ENCODE data around the gene NSUN4.

GRCh38 chr1:46362158-46362557 lies 21.6 kb downstream of the NSUN4 start:
- TF ChIP-seq, protein P1, sequence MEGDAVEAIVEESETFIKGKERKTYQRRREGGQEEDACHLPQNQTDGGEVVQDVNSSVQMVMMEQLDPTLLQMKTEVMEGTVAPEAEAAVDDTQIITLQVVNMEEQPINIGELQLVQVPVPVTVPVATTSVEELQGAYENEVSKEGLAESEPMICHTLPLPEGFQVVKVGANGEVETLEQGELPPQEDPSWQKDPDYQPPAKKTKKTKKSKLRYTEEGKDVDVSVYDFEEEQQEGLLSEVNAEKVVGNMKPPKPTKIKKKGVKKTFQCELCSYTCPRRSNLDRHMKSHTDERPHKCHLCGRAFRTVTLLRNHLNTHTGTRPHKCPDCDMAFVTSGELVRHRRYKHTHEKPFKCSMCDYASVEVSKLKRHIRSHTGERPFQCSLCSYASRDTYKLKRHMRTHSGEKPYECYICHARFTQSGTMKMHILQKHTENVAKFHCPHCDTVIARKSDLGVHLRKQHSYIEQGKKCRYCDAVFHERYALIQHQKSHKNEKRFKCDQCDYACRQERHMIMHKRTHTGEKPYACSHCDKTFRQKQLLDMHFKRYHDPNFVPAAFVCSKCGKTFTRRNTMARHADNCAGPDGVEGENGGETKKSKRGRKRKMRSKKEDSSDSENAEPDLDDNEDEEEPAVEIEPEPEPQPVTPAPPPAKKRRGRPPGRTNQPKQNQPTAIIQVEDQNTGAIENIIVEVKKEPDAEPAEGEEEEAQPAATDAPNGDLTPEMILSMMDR (IDR thresholded peaks at IDR 0.05 in 8 of 11, conservative IDR thresholded peaks at IDR 0.05 in 3 of 11), result no peak
- TF ChIP-seq POLR2A (IDR thresholded peaks at IDR 0.05), result no peak

Data from spleen (tissue), 7 donors.